GM18858 (cell line): ENCODE results near the gene GTF2H2C_2.
A peak's percentile ranks its signal among the peaks of the same experiment; 100 is the strongest.
"Not testable (repeated sequence)": the region's sequence is repeated elsewhere in the genome, so short reads cannot be mapped to it uniquely, and the experiment has no call there.

Experiments used
- ATAC-seq: cut with Tn5 transposase; IDR thresholded peaks from one replicate; pipeline ENCODE4 v1.9.1; 2021; ENCODE audit not compliant: unreplicated experiment

The GTF2H2C_2 gene

DNA sequence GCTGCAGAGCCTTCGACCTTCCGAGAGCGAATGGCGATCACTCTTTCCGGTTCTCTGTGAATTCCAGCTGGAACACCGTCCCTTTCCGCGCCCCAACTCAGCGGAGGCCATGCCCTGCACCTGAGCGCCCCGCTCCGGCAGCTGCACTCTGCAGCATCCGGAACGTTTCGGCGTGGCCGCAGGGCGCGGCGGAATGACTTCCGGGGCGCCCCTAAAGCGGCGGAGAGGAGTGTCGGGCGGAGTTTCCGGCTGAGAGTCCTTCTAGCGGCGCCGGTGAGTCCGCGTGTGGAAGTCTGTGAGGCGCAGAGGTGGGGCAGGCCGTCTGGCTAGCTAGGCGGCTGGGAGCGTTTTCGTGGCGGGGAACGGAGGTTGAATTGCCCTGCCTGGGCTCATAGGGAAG is at the start of gene GTF2H2C_2:
Gene GTF2H2C_2, plus strand, starts transcription at position 252 of the 400 bp plus-strand sequence.
- ATAC-seq: peak; percentile 93

DNA sequence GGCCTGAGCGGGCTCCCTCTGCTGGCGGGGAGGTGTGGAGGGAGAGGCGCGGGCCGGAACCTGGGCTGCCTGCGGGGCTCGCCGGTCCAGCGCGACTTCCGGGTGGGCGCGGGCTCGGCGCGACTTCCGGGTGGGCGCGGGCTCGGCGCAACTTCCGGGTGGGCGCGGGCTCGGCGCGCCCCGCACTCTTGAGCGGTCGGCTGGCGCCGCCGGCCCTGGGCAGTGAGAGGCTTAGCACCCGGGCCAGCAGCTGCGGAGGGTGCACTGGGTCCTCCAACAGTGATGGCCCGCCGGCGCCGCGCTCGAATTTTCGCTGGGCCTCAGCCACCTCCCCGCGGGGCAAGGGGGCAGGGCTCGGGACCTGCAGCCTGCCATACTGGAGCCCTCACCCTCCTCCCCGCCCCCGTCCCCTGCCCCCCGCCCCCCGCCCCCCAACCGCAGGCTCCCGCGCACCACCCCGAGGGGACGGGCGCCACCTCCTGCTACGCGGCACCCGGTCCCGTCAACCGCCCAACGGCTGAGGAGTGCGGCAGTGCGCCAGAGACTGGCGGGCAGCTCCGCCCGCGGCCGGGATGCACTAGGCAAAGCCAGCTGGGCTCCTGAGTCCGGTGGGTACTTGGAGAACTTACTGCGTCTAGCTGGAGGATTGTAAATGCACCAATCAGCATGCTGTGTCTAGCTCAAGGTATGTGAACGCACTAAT is 14.0 kb upstream of the GTF2H2C_2 start:
- not testable (repeated sequence) for ATAC-seq

DNA sequence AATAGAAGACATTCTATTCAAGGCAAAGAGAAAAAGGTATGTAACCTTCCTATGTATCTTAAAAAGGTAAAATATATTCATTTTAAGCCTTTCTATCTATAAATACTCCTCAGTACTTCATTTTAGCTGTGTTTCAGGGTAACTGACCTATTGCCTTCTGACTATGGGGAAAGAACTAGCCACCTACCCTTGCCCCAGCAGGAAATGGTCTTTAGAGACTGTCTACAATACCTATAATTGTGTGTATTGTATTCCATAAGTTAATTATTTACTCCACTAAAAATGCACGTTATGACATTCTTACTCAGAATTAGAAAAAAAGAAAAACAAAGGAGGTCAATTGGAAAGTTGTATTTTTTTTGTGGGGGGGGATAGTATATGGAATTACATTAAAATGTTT is 6.2 kb downstream of the GTF2H2C_2 start:
- not testable (repeated sequence) for ATAC-seq

DNA sequence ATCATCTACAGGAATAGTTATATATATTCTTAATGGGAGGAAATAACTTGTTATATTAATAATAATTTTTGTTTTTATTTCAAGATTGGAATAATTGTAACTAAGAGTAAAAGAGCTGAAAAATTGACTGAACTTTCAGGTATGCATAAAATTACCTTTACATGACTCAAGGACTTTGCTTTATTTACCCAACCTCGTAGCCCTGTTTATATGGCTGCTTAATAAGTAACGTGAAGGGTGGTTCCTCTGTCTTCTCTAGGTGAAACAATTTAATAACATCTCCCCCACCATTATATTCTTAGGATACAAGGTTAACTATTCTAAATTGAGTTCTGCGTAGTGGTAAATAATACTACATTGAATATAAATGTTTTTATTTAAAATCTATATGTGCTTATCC is 8.0 kb downstream of the GTF2H2C_2 start:
- not testable (repeated sequence) for ATAC-seq

DNA sequence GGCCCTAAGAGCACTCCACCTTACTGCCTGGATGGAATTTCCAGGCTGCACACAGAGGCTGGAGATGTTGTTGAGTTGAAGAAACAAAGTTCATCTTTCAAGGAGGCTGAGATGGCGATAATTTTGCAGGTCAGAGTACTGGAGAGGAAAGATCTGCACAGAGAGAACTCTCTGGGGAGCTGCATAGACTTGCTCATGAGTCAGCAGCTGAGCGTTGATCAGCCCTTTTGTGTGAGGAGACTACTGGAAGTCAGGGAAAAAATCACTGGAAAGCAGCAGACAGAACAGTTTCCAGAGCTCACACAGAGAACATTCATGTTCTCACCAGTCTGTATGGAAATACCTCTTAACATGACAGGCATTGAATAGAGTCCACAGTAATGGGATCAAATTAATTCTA is 23.4 kb downstream of the GTF2H2C_2 start:
- not testable (repeated sequence) for ATAC-seq

DNA sequence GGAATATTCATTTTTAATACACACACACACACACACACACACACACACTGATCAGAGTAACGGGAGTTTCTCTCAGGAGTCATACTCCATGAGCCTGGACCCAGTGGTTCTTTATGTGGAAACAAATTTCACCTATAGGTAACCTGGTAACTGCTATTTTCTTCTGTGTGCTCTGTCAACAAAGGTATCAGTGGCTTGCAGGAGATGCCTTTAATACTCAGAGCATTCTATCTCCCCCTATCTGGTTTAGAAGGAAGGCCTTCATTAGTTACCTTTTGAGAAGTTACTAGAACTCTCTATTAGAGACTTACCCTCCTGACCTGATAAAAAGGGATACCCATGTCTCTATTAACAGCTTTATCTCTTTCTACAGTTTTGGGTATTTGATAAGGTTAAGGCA is 34.4 kb downstream of the GTF2H2C_2 start:
- not testable (repeated sequence) for ATAC-seq

DNA sequence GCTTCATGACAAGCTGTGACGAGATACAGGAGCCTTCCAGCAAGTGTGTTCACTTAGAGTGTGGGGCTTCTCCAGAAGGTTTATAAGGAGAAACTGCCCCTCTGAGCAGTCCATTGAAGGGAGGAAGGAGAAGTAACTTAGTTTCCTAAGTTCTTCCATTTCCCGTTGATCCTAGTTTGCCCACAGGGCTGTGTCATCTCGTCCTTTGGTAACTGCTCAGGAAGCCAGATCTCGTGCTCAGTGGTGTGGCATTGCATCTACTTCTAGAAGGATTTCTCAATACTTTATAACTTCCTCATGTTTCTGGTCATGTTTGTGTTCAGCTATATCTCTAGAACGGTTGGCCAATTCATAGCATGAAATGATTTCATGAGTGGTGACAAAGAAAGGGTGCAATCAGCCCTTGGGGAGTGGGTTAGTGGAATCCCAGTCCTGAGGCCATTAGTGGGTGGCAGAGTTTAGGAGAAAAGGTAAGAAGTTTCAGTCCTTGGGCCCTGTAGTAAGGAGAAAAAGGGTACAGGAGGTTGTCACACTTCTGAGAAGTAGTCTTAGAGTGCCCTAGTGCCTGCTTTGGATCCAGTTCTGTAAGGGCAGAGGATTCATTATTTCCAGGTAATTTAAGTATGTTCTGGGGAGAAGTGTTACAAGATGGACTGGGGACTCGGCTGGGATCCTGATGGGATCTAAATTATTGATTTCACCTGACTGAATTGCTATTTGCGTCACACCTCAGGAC is 36.2 kb downstream of the GTF2H2C_2 start:
- not testable (repeated sequence) for ATAC-seq

DNA sequence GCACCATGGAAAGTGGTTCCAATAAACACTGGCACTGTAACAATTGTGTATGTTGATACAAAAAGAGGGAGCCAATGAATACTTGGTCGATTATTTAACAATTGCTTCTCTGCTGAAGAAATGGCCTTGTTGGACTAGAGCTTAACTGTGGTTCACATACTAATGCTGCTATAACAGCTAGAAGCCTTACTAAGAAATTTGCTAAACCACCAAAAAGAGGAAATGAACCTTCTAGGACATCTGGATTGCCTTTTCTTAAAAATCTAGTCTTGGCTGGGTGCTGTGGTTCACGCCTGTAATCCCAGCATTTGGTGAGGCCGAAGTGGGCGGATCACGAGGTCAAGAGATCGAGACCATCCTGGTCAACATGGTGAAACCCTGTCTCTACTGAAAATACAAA is 41.9 kb downstream of the GTF2H2C_2 start:
- peak; percentile 92 for ATAC-seq

DNA sequence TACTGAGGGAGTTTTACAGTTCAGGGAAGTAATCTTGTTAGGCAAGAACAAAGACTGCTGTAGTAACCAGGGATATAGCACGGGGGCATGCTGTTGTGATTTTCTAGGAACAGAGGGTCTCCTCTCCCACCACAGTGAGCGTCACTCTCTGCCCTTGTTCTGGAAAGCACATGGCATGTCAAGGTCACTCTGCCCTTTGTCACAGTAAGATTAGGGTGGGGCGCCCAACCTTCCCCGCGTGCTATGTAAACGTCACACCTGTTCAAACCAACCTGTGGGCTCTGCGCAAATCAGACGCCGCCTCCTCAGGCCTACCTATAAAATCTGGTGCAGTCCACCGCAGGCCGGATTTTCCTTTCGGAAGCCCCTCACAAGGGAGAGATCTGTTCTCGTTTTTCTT is 44.0 kb downstream of the GTF2H2C_2 start:
- ATAC-seq: not testable (repeated sequence)

DNA sequence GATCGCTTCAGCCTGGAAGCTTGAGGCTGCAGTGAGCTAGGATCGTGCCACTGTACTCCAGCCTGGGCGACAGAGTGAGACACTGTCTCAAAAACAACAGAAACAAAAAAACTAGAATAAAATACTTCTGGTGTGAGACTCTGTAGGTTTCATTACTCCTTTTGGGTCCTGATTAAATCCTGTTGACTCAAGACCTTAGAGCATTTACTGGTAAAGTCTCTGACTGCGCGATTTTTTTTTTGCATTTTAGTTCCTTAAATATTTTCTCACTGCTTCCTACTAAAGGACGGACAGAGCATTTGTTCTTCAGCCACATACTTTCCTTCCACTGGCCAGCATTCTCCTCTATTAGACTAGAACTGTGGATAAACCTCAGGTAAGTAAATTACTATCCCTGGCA is 46.8 kb downstream of the GTF2H2C_2 start:
- not testable (repeated sequence) for ATAC-seq

DNA sequence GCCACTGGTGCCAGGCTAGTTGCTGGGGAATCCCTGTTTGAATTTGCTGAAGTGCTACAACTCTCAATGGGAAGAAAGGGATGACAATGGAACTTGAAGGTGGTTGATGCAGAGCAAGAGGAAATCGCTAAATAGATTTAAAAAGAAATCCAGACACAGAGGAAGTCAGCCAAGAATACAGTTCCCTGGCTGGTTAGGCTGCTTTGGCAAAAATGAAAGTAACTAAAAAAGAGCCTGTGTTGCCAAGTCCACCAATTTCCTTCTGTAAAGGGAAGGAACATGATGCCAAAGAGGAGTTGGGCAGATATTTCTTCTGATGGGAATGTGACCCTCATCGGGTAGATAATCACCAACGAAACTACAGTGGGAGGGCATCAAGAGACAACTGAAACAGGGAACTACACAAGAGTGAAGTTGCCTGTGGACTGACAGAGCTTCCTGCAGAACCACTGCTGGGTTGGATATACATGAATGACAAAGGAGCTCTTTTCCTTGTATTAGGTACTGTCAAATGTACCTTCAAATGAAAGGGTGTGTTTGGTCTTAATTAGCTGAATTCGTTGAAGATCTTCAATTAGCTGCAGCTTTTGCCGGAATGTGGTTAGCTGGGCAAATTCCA is 49.0 kb downstream of the GTF2H2C_2 start:
- ATAC-seq: not testable (repeated sequence)

DNA sequence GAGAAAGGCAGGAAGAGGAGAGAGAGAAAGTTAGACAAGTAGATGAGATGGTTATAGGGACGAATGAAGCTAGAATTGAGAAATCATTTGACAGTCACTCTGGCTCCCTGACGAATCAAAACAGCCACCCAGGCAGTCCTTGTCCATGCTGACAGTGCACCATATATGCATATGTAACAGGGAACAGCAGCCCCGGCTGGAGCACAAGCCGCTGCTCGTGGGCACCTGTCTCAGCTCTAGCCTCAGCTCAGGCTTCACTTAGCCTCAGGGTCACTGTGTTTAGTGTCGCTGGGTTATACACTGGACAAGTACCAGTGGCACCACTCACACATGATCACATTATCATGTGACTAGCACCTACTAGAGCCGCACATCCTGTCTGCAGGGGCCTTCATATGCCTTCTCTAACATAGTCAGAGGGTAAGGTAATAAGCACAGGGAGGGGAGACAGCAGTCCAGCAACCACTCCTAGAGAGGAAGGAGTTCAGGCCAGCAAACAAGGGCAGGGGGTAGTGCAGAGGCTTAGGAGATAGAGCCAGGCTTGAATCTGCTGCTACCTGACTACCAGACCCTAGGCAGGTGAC is 54.9 kb downstream of the GTF2H2C_2 start:
- ATAC-seq: not testable (repeated sequence)
